Left ventricle myocardium inferior (tissue), 1 donor: ENCODE results near the gene APOL4. TPM values are rescaled to one million over a fixed set of nuclear protein-coding genes. Genes with fewer than 3 reads are reported as not detected.
"Not testable (repeated sequence)": the region's sequence is repeated elsewhere in the genome, so short reads cannot be mapped to it uniquely, and the experiment has no call there.

Source experiments
- DNase-seq: peaks from one replicate; pipeline ENCODE4 v3.0.0-alpha.2; 2020
- H3K27ac ChIP-seq: fragments of 200-600 bp; replicated peaks from 2 replicates; pipeline ENCODE4 v1.8.0; 2021
- H3K27me3 ChIP-seq: fragments of 200-600 bp; 2 replicates; pipeline ENCODE4 v1.8.0; 2021; ENCODE audit warnings: low read depth
- H3K36me3 ChIP-seq: fragments of 200-600 bp; 2 replicates; pipeline ENCODE4 v1.8.0; 2021
- H3K4me1 ChIP-seq: fragments of 200-600 bp; 2 replicates; pipeline ENCODE4 v1.8.0; 2021
- H3K4me3 ChIP-seq: fragments of 200-600 bp; 2 replicates; pipeline ENCODE4 v1.8.0; 2021; ENCODE audit warnings: mild to moderate bottlenecking, moderate library complexity
- H3K9me3 ChIP-seq: fragments of 200-600 bp; replicated peaks from 2 replicates; pipeline ENCODE4 v1.8.0; 2021
- intact Hi-C: fragments of 100-400 bp; cut with micrococcal nuclease; formaldehyde crosslinking; loops from one replicate; pipeline ENCODE4 v1.11.0; 2022
- total RNA-seq: library from RNA; stranded (reverse); fragmentation: NEBNext Ultra II Directional; extraction: Animal tissue kit (Norgen Biotek cat#: 25700); gene quantifications from one replicate; pipeline ENCODE4 v1.2.1, GENCODE V29; 2021
- TF ChIP-seq, protein P1 (sequence below): fragments of 200-600 bp; IDR thresholded peaks from 2 replicates; pipeline ENCODE4 v1.8.0; 2021; ENCODE audit warnings: antibody characterized with exemption, mild to moderate bottlenecking, borderline replicate concordance
- donor health status: DM: no; HTN: yes; CAD: no; lungs with severe emphysema.

APOL4 gene
- total RNA-seq, 1 donor from 2014 or later = 4.7 TPM

DNA sequence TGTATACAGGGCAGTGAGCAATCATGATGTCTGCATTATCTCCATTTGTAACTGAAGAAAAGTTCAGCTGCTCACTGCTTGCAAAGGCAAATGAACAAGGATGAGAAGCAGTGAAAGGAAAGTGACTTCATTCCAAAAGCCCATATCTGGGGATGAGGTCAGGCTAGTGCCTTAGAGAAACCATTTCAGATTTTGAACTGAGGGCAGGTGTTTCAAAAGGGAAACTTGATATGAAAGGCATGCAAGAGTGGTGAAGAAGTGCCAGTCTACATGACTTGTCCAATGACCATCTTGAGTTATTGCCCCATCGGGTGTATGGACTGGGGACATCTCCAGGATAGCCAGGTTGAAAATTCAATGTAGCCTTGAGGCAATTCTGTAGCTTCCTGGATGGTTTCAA lies 7.3 kb upstream of the APOL4 start:
- no peaks in the 10 kb centered on the region for H3K36me3 ChIP-seq
- intact Hi-C loops = no loop called here
- peaks cover 16% of the 10 kb centered on the region for H3K4me1 ChIP-seq
- H3K27me3 ChIP-seq = no peaks in the 10 kb centered on the region
- TF ChIP-seq, protein P1, sequence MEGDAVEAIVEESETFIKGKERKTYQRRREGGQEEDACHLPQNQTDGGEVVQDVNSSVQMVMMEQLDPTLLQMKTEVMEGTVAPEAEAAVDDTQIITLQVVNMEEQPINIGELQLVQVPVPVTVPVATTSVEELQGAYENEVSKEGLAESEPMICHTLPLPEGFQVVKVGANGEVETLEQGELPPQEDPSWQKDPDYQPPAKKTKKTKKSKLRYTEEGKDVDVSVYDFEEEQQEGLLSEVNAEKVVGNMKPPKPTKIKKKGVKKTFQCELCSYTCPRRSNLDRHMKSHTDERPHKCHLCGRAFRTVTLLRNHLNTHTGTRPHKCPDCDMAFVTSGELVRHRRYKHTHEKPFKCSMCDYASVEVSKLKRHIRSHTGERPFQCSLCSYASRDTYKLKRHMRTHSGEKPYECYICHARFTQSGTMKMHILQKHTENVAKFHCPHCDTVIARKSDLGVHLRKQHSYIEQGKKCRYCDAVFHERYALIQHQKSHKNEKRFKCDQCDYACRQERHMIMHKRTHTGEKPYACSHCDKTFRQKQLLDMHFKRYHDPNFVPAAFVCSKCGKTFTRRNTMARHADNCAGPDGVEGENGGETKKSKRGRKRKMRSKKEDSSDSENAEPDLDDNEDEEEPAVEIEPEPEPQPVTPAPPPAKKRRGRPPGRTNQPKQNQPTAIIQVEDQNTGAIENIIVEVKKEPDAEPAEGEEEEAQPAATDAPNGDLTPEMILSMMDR = no peak
- H3K27ac ChIP-seq = no peak overlapping the region
- no peaks in the 10 kb centered on the region for H3K9me3 ChIP-seq
- H3K4me3 ChIP-seq = no peak overlapping the region
- DNase-seq = no peak

DNA sequence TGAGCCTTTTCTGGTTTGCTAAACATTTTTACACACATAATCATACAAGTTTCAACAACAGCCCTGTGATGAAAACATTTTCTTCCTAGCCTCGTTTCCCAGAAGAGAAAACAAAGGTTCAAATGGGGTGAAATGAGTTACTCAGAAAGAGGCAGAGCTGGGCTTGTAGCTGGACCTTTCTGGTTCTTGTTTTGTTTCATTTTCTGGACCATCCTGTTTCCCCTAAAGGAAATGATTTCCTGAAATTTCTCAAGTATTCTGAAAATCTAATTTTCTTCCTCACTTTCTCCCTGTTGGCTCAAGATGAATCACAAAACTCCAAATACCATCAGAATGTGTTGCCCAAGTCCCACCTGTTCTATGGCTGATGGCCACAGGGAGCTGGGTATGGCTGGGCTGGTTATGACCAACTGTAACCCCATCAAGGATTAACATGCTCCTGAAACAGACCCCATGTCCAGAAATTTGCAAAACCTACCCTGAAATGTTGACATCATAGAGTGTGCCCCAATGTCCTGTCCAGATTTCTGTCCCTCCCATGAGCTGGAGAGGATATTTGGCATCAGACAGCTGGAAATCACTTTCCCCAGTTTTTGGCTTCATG lies 6.7 kb upstream of the APOL4 start:
- no peaks in the 10 kb centered on the region for H3K27me3 ChIP-seq
- TF ChIP-seq, protein P1 = no peak
- intact Hi-C loops = no loop called here
- no peaks in the 10 kb centered on the region for H3K9me3 ChIP-seq
- H3K4me3 ChIP-seq = no peak overlapping the region
- DNase-seq = no peak
- no peaks in the 10 kb centered on the region for H3K36me3 ChIP-seq
- peak overlapping the region; percentile 33 for H3K27ac ChIP-seq
- peaks cover 16% of the 10 kb centered on the region for H3K4me1 ChIP-seq

DNA sequence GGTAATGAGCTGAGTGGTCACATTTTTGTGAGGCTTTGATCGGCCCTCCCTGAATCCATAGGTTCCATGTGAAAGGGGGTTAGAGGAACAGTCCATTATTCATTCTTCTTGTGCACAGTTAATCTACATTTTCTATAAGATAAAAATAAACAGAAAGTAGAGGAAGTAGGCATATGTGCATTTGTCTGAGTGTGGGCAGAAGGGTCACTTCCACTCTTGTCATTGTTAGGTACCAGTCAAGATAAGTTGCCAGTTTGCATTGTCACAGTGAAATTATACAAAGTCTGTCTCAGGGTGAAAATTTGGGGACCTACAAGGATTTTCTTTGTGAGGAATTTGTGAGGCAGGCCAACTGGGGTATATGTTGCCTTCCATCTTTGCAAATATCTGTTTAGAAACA lies 4.6 kb upstream of the APOL4 start:
- DNase-seq = no peak
- intact Hi-C loops = no loop called here
- H3K27ac ChIP-seq = no peak overlapping the region
- H3K4me3 ChIP-seq = no peak overlapping the region
- TF ChIP-seq, protein P1 = no peak
- no peaks in the 10 kb centered on the region for H3K9me3 ChIP-seq
- no peaks in the 10 kb centered on the region for H3K27me3 ChIP-seq
- peaks cover 32% of the 10 kb centered on the region for H3K4me1 ChIP-seq
- H3K36me3 ChIP-seq = no peaks in the 10 kb centered on the region

DNA sequence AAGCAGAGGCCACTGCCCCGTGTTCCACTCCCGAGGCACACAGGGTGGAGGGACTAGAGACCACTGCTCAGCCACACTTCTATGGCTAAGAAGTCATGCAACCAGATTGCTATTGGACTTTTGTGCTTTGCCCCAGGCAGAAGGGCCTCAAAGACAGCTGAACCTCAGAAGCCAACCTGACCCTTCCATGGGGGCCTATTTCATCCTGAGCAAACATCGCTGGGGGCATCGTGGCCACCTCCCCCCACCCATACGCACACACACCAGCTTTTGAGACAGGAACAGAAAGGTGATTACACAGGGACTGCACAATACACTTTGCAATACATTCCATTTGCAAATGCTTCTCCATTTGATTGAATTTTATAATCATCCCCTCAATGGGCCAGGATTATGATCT lies 4.0 kb upstream of the APOL4 start:
- intact Hi-C loops, DNase-seq, H3K27me3 ChIP-seq, H3K9me3 ChIP-seq, H3K36me3 ChIP-seq, H3K27ac ChIP-seq, H3K4me3 ChIP-seq: not testable (repeated sequence)
- peaks cover 28% of the 10 kb centered on the region for H3K4me1 ChIP-seq

DNA sequence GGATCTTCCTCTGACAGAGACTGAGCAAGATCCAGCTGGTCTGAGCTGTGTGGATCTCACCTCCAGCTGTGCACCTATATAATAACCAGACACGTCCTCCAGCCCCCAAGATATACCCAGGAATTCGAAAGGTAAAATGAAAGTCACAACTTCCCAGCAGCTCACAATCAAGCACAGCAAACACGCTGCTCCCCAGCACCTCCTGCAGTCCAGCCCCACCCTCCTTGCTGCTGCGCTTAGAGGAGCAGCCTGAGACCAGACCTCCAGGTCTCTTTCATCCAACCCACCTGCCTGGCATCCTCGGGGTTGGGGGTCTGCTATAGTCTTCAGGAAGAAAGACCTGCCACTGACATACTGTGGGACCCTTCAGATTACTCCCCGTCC lies 3.0 kb upstream of the APOL4 start:
- Histone ChIP-seq H3K9me3 (no peaks in the 10 kb centered on the region), H3K27me3 (no peaks in the 10 kb centered on the region), H3K4me3 (no peak overlapping the region), H3K4me1 (peaks cover 34% of the 10 kb centered on the region), H3K36me3 (no peaks in the 10 kb centered on the region), H3K27ac (no peak overlapping the region)
- TF ChIP-seq, protein P1 = no peak
- DNase-seq = no peak
- intact Hi-C loops = no loop called here

DNA sequence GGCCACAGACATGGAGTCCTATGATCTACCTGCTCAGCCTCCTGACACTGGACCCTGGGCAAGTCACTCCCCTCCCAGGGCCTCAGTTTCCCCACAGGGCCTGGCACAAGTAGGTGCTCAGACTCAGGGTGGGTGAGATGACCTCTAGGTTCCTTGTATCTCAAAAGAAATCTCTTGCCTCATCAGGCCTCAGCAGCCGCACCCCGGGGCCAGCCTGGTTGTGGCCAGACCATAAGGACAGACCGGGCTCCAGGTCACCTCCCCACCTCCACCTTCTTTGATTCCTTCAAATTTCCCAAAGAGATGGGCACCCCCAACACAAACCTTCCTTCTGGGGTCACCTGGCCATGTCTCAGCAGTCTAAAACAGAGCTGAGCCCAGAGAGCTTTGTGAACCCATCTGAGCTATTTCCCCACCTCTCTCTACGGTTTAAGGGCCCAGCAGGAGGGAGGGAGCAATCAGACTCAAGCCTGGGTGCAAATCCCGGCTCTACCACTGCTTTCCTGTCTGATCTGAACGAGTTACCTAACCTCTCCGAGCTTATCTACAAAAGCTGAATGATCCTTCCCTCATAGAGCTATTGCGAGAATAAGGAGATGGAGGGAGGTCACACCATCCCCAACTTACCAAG lies 2.5 kb upstream of the APOL4 start:
- H3K4me1 ChIP-seq = peaks cover 39% of the 10 kb centered on the region
- H3K36me3 ChIP-seq = no peaks in the 10 kb centered on the region
- H3K9me3 ChIP-seq = no peaks in the 10 kb centered on the region
- DNase-seq = no peak
- TF ChIP-seq, protein P1 = no peak
- H3K27me3 ChIP-seq = no peaks in the 10 kb centered on the region
- intact Hi-C loops = no loop called here
- no peak overlapping the region for H3K4me3 ChIP-seq
- no peak overlapping the region for H3K27ac ChIP-seq

DNA sequence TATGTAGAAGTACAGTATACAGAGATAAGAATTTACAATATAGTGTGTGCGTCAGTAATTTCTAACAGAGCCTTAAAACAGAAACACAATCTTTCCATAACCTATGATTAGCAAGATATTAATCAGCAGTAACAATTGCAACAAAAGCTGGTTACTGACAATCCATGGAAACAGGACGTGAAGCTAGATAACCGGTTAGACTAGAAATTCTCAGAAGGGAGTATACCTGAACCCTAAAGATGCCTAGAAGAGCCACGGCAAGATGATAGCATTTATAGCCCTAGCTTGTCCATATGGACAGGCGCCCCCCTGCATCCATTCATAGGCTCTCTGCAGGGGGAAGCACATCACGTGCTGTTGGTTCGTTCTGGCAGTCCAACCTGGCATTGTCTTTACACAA lies 1.8 kb upstream of the APOL4 start:
- H3K9me3 ChIP-seq, H3K27me3 ChIP-seq, H3K27ac ChIP-seq, H3K4me3 ChIP-seq, H3K36me3 ChIP-seq, DNase-seq, intact Hi-C loops: not testable (repeated sequence)
- peaks cover 45% of the 10 kb centered on the region for H3K4me1 ChIP-seq

DNA sequence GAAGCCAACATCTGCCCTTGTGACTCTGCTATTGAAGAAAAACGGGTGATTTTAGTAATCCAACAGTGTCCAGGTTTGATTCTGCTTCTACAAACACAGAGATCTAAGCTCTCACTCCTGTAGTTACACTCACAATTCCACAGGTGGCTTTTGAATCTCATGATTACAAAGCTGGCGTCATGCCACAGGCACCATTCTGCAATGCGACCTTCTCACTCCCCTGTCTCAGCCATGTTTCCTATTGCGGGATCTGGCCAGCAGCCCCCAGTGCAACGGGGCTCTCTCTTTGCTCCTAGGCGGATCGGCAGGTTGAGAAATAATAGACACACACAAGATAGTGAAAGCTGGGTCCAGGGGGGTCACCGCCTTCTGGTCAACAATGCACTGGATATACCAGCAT lies 1.3 kb upstream of the APOL4 start:
- H3K9me3 ChIP-seq, H3K27ac ChIP-seq, H3K27me3 ChIP-seq, intact Hi-C loops, H3K36me3 ChIP-seq, DNase-seq, H3K4me3 ChIP-seq: not testable (repeated sequence)
- peaks cover 51% of the 10 kb centered on the region for H3K4me1 ChIP-seq

DNA sequence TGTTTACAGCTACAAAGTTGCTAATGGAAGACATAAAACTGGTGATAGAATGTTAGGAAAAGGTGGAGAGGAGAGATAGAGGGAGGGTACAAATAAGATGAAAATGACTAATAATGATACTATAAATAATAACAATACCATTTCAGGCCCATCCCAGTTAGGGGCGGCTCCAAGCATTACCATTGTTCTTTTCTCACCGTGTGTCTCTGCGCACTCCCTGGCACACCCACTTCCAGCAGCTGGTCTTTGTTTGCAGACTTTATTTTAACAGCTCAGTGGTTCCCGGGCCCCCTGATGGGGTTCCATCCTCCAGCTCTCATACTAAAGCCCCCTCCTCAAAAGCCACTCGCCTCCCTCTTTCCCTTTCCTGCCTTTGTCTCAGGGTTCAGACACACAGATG lies 584 bp downstream of the APOL4 start:
- Histone ChIP-seq H3K27ac (peak overlapping the region; percentile 85), H3K4me1 (peaks cover 66% of the 10 kb centered on the region), H3K4me3 (peak overlapping the region; percentile 59)
- intact Hi-C loops, H3K27me3 ChIP-seq, DNase-seq, H3K36me3 ChIP-seq, H3K9me3 ChIP-seq: not testable (repeated sequence)
